Fibroblast of lung (primary cell): ENCODE measurements around the gene TNKS1BP1. TPM values are rescaled to one million over a fixed set of nuclear protein-coding genes. Genes with fewer than 3 reads are reported as not detected.

Source experiments
- DNase-seq, 2 donors: peaks; one replicate each; pipeline versions ENCODE4 v3.0.0 to v3.0.0-alpha.2; 2010; ENCODE audit warnings: low read depth in 2 of 2
- H2AFZ ChIP-seq: 2 replicates; pipeline ENCODE4 v1.5.1; 2012; ENCODE audit warnings: low read length, control low read depth, inconsistent platforms
- H3K27ac ChIP-seq: 2 replicates; pipeline ENCODE4 v1.5.1; 2011; ENCODE audit warnings: low read length, control low read depth; ENCODE audit not compliant: insufficient read depth
- H3K27me3 ChIP-seq: 2 replicates; pipeline ENCODE4 v1.5.1; 2011; ENCODE audit warnings: mild to moderate bottlenecking, low read length; ENCODE audit not compliant: control insufficient read depth, insufficient read depth
- H3K36me3 ChIP-seq: 2 replicates; pipeline ENCODE4 v1.5.1; 2011; ENCODE audit warnings: low read length; ENCODE audit not compliant: control insufficient read depth, insufficient read depth
- H3K4me1 ChIP-seq: 2 replicates; pipeline ENCODE4 v1.5.1; 2011; ENCODE audit warnings: low read length; ENCODE audit not compliant: control insufficient read depth, insufficient read depth; ENCODE audit errors: extremely low read depth
- H3K4me2 ChIP-seq: 2 replicates; pipeline ENCODE4 v1.5.1; 2011; ENCODE audit warnings: low read length, control low read depth; ENCODE audit not compliant: insufficient read depth; ENCODE audit errors: extremely low read depth
- H3K4me3 ChIP-seq, 4 experiments: fragments of 200-600 bp in 1 of 4; sonication (generic) in 1 of 4; replicated peaks in 1 of 4; 2 replicates each; pipeline ENCODE4 v1.5.1; 2011 to 2016; ENCODE audit warnings: low read length in 4 of 4, low read depth in 3 of 4, mild to moderate bottlenecking in 3 of 4, control low read depth in 2 of 4, inconsistent platforms in 1 of 4, mixed read lengths in 1 of 4; ENCODE audit not compliant: insufficient read depth in 1 of 4; ENCODE audit errors: control extremely low read depth in 1 of 4
- H3K79me2 ChIP-seq: 2 replicates; pipeline ENCODE4 v1.5.1; 2012; ENCODE audit warnings: mild to moderate bottlenecking, low read length, inconsistent platforms; ENCODE audit not compliant: control insufficient read depth, insufficient read depth
- H3K9ac ChIP-seq: 2 replicates; pipeline ENCODE4 v1.5.1; 2011; ENCODE audit warnings: mild to moderate bottlenecking, low read length, control low read depth; ENCODE audit not compliant: insufficient read depth
- H3K9me3 ChIP-seq: 2 replicates; pipeline ENCODE4 v1.5.1; 2012; ENCODE audit warnings: low read depth, low read length; ENCODE audit not compliant: control insufficient read depth, insufficient read depth
- H4K20me1 ChIP-seq: 2 replicates; pipeline ENCODE4 v1.5.1; 2011; ENCODE audit warnings: low read length; ENCODE audit not compliant: control insufficient read depth, insufficient read depth; ENCODE audit errors: extremely low read depth
- CTCF ChIP-seq, 2 donors: IDR thresholded peaks in 1 of 2; conservative IDR thresholded peaks in 1 of 2; 1 replicate in 1 of 2; 2 replicates in 1 of 2; pipeline ENCODE4 v1.5.1; 2011 to 2012; ENCODE audit warnings: low read length in 2 of 2, control low read depth in 1 of 2, inconsistent platforms in 1 of 2, low read depth in 1 of 2, mild to moderate bottlenecking in 1 of 2
- EZH2 ChIP-seq: IDR thresholded peaks from 2 replicates; pipeline ENCODE4 v1.5.1; 2012; ENCODE audit warnings: low read length, control low read depth, mild to moderate bottlenecking; ENCODE audit errors: missing control alignments
- polyA plus RNA-seq, 2 donors: library from polyadenylated mRNA; depleted of rRNA in 1 of 2; stranded (reverse) in 1 of 2; unstranded in 1 of 2; fragments of >200 nt; gene quantifications; 2 replicates each; pipeline ENCODE4 v1.2.1, GENCODE V29; 2011 to 2012; ENCODE audit warnings: missing spikeins in 1 of 2
- total RNA-seq: library from RNA; depleted of rRNA; stranded (reverse); fragments of >200 nt; gene quantifications from 2 replicates; pipeline ENCODE4 v1.2.1, GENCODE V29; 2014

TNKS1BP1 gene
- total and polyA plus RNA-seq, 2 donors (not counting 1 experiment from before 2014, with no cell fraction given), result 70.2 to 111 TPM

- DNase-seq, result no peak
- TF ChIP-seq EZH2 (no peak), CTCF (conservative IDR thresholded peaks at IDR 0.05 in 1 of 2, IDR thresholded peaks at IDR 0.05 in 1 of 2; ENCODE audit: low read depth in 1 of 2, low read length in 2 of 2) (no peak)
- peaks cover 3% of the 10 kb centered on the region for H3K27me3 ChIP-seq
- H3K9me3 ChIP-seq, result no peaks in the 10 kb centered on the region
- H3K36me3 ChIP-seq, result no peaks in the 10 kb centered on the region
- H4K20me1 ChIP-seq, result no peaks in the 10 kb centered on the region
- H3K4me3 ChIP-seq, result no peak overlapping the region
- H3K9ac ChIP-seq, result no peak overlapping the region
- H2AFZ ChIP-seq, result no peak overlapping the region
- no peaks in the 10 kb centered on the region for H3K4me1 ChIP-seq
- H3K4me2 ChIP-seq, result no peak overlapping the region
- H3K27ac ChIP-seq, result no peak overlapping the region
- no peaks in the 10 kb centered on the region for H3K79me2 ChIP-seq
These were observed 32.6 kb upstream of the TNKS1BP1 start for GRCh38 chr11:57357310-57357709.

GRCh38 chr11:57356268-57356667 lies 31.5 kb upstream of the TNKS1BP1 start:
- no peak for TF ChIP-seq EZH2
- no peak for TF ChIP-seq CTCF (conservative IDR thresholded peaks at IDR 0.05 in 1 of 2, IDR thresholded peaks at IDR 0.05 in 1 of 2; ENCODE audit: low read depth in 1 of 2, low read length in 2 of 2)
- H3K9me3 ChIP-seq, result no peaks in the 10 kb centered on the region
- H3K27ac ChIP-seq, result no peak overlapping the region
- no peak overlapping the region for H3K4me2 ChIP-seq
- DNase-seq, result no peak
- no peaks in the 10 kb centered on the region for H3K27me3 ChIP-seq
- no peaks in the 10 kb centered on the region for H3K4me1 ChIP-seq
- H4K20me1 ChIP-seq, result no peaks in the 10 kb centered on the region
- no peak overlapping the region for H3K9ac ChIP-seq
- H3K79me2 ChIP-seq, result no peaks in the 10 kb centered on the region
- H2AFZ ChIP-seq, result no peak overlapping the region
- no peaks in the 10 kb centered on the region for H3K36me3 ChIP-seq
- no peak overlapping the region for H3K4me3 ChIP-seq

- no peaks in the 10 kb centered on the region for H3K36me3 ChIP-seq
- H3K4me1 ChIP-seq, result no peaks in the 10 kb centered on the region
- H3K9me3 ChIP-seq, result no peaks in the 10 kb centered on the region
These were observed 29.9 kb upstream of the TNKS1BP1 start for GRCh38 chr11:57354699-57355098.

More at GRCh38 chr11:57354699-57355098, 29.9 kb upstream of the TNKS1BP1 start:
- Histone ChIP-seq H3K9ac (no peak overlapping the region), H4K20me1 (no peaks in the 10 kb centered on the region), H3K27ac (no peak overlapping the region), H3K79me2 (no peaks in the 10 kb centered on the region), H3K4me3 (no peak overlapping the region), H2AFZ (no peak overlapping the region), H3K27me3 (no peaks in the 10 kb centered on the region), H3K4me2 (no peak overlapping the region)
- TF ChIP-seq CTCF (conservative IDR thresholded peaks at IDR 0.05 in 1 of 2, IDR thresholded peaks at IDR 0.05 in 1 of 2; ENCODE audit: low read depth in 1 of 2, low read length in 2 of 2) (no peak), EZH2 (no peak)
- no peak for DNase-seq
